Middle frontal gyrus (tissue), 1 donor: ENCODE measurements around the gene NFASC.

ENCODE experiments used
- DNase-seq: peaks from one replicate; pipeline ENCODE4 v3.0.0-alpha.2; 2015; ENCODE audit warnings: low spot score; ENCODE audit errors: extremely low spot score

NFASC gene

DNA sequence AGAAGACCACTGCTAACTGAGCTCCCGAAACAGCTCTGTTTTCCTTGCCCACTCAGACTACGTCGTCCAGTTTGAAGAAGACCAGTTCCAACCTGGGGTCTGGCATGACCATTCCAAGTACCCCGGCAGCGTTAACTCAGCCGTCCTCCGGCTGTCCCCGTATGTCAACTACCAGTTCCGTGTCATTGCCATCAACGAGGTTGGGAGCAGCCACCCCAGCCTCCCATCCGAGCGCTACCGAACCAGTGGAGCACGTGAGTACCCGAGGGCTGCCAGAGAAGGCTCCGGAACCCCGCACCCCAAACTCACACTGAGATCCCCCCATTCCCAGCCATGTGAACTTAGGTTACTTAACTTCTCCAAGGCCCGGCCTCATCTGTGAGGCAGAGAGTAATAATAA, 108.6 kb downstream of the NFASC start:
- no peak for DNase-seq

DNA sequence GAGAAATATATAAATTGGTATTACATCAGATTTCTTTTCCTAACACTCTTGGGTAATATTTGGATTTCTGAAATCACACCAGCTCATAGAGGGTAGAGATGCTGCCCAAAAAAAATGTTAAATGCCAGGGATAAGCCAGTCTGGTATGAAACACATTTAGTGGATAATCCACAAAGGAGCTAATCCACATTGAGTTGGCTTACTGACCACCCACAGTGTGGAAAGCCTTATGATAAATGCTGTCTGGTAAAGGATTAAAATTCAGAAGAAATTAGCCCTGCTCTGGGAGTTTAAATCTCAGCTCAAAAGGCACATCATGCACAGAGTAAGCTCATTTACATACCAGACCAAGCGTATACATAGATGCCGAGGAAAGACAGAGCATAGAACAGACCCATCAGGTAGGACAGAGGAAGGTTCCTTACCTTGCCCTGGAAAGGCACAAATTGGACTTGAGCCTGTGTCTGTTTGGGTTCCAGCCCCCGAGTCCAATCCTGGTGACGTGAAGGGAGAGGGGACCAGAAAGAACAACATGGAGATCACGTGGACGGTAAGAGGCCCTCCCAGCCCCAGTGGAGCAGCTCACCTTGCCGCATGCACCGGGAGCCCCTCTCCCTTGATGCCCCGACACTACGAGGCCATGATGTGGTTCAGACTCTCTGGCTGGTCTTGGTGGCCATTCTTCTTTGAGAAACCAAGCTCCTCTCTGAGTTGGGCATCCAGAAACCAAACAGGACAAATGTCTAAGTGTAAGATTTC, 109.4 kb downstream of the NFASC start:
- DNase-seq = no peak

DNA sequence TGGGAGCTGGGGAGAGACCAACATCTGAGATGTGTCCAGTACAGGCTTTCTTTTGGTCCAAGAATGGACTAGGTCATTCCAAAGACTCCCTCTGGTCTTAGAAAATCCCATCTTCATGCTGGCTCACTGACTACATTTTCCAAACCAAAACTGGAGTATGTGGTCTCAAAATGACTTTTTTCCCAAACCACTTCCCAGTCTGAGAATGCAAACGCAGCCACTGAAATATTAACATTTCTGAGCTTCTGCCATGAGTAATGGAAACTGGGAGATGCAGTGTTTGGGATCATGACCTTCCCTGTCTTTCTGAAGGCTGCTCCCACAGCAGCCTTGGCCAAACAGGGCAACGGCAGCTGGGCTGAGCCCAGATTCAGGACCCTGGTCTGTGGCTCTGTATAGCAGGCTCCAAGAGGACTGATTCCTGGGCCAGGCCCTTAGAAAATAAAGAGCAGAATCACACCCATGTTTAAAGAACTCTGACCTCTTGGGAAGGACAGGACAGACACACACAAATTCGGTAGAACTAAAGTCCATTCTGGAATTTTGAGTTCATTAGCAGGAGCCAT, 110.3 kb downstream of the NFASC start:
- no peak for DNase-seq

DNA sequence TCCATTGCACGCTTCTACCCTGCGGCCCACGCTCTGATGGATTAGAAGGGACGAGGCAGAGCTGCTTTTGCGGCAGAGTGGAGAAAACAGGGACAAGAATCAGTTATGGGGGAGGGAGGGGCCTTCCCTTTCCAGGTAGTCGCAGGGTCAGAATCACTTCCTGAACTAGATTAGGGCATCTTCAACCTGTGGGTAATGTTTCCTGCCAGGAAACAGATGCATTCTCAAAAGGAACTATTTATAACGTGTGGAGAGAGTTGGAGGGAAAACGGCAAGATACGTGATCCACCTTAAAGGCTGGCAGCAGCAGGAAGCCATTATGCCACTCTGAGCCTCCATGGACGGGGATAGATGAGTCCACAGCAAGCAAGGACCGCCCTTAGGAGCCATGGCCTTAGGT, 112.5 kb downstream of the NFASC start:
- DNase-seq = no peak

DNA sequence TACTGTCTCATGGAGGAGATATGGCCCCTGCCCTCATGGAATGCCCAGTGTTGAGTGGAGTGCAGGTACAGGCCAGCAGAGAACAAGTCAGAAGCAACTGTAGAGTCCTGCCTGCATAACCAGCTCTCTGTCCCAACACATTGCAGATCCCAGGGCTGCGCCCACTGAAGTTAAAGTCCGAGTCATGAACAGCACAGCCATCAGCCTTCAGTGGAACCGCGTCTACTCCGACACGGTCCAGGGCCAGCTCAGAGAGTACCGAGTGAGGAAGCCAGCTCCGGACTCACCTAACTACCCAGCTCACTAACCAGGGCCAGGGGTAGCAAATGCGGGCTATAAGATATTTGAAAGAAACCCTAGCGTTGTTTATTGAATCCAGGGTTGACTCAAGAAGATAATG, 113.2 kb downstream of the NFASC start:
- DNase-seq = no peak

DNA sequence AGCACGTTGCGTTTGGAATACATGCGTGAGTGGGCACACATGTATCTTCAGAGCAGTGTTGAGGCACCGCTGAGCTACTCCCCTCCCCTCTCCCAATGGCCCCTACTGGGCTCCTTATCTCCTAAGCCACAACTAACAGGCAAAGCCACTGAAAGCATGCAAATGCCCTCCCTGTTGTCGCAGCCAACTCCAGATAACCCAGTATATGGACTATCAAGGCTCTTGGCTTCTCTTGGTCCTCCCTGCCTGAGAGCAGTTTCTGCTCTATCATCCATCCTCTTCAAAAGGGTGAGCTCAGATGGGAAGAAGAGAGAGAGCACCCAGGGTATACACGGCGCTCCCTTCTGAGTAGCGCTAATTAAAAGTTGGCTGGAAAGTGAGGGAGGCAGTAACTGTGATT, 113.8 kb downstream of the NFASC start:
- DNase-seq = no peak

DNA sequence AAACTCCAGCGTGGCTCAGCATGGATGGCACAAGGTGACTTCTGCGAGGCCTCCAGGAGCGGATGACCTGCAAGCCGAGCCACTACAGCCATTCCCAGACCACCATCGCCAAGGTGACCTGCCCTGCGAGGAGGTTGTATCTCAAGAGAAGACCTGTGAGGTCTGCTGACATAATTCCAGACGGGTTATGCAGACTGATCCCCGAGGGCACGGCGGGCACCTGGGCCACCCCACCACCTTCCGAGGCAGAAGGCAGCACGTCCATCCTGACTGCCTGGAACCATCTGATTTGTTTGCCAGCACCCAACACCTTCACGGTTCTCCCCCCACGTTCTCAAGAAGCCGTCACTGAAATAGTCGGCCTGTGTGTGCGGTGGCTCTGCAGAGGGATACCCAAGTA, 115.5 kb downstream of the NFASC start:
- DNase-seq = no peak

DNA sequence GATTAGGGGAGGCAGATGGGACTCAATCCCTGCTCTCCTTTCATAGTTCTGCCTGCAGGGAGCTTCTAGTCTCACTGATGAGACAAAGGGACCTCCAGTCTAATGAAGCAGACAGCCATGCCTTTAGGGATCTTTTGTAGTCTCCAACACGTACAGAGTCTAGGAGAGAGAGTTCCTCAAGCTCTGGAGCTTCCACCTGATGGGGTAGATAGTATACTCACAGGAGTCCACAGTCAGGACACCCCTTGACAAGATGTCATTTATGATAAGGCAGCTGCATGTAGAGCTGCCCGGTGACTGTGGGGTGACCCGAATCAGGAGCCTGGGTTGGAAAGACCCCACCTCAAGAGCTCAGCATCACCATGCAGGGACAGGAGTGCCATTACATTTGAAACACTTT, 117.0 kb downstream of the NFASC start:
- DNase-seq = no peak

DNA sequence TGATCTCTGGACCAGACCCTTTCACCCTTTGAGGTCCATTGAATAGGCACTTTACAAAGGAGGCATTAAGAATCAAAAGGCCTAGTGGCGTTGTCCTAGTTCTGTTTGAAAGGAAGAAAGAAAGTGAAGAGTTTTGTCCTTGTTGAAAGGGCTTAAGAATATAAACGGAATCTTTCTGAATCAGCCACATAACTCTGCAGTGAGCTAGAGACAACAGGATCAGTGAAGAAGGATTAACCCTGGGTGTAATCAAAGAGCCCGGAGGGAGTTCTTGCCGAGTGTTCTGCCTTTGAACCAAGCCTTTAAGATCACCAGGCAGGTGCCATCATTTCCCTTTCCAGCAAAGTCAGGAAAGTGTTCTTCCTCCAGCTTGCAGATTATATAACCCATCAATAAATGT, 117.5 kb downstream of the NFASC start:
- no peak for DNase-seq

DNA sequence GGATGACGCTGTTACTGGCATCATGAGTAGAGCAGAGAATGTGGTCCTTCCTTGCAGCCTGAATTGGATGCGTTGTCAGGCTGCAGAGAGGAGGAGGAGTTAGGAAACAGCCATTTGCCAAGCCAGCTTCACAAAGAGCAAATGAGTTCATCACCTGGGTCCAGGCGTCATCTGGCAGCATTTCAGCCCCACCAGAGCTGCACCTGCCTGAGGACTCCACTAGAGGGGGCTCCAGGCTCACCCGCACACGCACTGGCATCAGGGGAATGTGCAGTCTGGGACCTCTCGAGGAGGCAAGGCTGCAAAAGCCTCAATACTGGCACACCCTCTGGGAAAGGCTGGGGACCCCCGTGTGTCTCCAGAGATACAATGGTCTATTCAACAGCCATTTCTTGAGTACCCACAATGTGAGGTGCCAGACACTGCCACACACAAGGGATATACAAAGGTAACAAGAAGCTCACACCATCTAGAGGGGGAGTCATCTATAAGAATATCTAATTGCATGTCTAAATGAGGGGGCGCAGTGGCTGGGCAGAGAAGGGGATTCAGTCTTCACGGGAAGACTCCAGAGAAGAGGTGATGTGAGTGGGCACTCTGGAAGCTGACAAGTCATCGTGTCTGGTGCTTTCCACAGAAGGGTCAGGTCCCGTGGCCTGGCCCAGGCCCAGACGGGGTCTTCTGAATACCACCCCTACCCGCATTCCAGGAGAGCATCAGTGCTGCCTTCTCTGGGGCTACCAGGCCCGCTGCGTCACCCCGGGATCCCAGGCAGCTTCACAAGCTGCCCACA, 118.8 kb downstream of the NFASC start:
- DNase-seq = peak; percentile 72

DNA sequence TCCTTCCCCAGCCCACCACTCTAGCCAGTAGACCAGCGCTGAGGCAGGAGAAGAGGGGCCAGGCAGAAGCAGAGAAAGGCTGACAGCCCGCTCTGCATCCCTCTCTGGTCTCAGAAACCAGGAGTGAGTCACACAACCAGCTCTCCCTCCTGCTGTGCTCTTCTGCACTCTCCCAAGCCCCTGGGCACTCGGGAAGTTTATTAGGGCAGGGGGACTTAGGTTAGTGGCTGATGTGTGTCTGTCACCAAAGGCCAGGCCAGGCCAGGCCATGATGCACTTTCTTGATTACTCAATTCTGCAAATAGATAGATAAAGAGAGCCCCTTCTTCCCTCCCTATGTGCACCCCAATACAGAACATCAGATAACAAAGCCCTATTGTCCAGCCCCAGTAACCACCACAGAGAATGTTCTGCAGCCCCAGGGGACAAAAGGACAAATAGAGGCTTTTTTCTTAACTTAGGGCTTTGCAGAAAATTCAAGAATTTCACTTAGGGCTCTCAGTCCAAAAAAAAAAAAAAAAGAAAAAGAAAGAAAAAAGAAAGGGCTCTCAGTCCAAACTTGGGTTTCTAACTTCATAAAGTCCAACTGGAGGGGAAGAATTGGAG, 119.5 kb downstream of the NFASC start:
- no peak for DNase-seq

DNA sequence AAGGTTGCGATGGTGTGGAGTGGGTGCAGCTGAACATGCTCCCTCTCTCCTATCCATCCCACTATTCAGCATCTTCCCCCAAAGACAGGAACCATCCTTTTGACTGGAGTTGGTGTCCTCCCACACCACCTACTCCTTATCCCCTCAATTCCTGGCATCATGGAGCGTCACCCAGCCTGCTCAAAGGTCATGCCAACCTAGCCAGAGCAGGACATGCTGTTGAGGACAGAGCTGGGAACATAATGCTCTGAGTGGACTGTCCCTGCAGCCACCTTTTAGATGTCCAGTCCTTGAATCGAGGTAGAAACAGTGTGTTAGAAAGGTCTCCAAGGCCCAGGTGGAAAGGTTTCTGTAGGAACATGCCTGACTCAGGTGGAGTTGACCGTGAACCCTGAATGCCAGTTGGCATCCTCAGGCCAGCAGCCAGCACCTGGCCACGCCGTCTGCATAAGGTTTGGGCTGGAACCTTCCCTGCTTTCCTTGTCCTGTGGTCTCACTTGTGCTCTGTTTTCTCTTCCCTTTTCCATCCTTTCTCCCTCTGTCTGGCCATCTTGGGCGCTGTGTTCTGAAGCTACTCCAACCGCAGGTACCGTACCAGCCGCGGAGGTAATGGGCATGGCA, 120.2 kb downstream of the NFASC start:
- DNase-seq = no peak

DNA sequence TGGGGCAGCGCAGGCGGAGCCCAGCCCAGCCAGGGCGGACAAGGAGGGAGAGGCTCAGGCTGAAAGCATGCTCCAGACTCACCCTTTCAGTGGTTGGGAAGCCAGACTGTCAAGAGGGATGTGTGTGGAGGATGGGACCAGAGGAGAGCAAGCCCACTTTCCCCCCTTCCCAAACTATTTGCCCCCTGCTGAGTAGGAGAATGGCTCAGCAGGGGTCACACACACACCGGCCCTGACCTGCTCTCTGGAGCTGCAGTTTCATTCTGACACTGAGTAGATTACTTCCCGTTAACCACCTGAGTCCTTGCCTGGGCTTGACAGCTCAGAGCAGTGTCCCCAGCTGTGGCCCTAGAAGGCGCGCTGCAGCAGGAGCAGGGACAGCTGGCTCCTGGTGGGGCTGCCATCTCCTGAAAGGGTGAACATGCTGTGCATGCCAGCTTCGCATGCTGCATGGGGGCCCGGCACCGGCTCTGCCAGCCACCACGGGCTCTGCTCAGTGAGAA, 120.7 kb downstream of the NFASC start:
- DNase-seq = no peak

DNA sequence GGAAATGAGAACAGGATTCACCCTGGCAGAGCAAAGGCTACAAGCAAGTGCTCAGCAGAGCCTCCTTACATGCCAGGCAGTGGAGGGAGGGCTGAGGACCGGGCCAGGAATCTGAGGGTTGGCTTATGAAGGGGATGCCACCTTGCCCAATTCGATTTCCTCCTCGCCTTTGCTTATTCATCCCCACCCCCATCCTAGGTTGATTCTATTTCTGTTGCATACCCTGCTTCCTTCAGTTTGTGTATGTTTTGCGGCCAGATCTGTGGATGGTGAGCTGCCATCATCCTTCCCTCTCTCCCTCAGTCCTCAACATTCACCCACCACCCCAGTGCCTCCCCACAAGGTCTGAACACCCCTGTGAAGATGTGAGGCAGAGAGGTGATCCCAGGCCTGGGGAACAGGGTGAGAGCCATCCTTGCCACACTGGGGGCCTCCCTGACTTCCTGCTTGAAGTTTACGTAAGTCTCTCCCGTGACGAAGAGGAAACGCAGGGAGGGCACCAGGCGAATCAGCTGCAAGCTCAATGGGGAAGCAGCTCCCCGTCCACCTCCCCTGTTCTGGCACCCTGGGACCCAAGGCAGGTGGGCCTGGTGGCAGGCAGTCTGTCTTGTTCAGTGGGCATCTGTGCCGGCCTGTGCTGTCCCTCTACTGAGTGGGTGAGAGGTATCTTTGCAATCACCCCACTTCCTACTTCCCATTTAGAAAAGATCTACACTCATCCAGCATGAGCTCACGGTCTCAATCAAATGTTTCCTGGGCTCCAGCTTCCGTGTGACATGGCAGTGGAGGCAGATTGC, 121.7 kb downstream of the NFASC start:
- no peak for DNase-seq

DNA sequence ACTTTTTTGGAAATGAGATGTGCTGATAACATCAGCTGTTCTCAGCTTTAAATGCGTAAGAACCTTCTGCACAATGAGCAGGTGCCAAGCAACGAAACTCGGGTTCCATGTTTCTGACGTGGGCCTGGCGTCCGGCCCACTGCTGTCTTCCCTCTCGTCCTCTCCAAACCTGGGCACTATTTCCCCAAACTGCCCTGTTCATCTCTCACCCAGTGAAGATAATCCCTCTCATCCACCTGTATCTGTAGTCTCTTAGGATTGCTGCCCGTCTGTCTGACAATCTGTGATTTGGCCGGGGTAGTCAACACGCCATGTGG, 122.3 kb downstream of the NFASC start:
- DNase-seq = no peak

DNA sequence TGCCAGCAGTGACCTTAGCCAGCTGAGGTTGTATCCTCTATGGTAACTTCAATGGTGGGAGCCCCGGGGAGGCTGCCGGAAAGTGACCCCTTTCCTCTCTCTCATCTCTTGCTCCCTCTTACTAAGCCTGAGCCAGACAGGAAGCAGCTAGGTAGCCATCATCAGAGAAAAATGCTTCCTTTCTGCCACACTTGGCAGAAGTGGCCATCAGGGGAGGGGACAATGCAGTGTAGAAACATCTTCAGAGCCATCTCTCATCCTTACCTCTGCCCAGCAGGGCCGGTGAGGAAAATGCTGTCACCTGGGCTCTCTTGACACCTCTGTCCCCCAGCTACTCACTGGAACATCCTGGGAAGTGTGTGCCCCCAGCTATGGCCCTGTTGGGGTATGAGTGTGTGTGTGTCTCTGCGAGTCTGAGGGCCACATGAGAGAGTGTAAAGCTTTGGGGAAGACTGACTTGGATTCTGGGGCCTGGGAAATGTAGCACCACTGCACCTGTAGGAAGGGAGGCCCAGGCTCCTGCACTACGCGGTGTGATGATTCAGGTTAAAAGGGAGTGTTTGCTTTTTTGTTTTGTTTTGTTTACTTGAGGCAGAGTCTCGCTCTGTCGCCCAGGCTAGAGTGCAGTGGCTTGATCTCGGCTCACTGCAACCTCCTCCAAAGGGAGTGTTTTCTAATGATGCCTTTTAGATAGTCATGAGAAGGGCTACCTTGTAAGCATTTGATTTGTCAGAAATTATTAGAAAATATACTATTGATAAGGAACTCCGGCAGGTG, 123.6 kb downstream of the NFASC start:
- DNase-seq = no peak

DNA sequence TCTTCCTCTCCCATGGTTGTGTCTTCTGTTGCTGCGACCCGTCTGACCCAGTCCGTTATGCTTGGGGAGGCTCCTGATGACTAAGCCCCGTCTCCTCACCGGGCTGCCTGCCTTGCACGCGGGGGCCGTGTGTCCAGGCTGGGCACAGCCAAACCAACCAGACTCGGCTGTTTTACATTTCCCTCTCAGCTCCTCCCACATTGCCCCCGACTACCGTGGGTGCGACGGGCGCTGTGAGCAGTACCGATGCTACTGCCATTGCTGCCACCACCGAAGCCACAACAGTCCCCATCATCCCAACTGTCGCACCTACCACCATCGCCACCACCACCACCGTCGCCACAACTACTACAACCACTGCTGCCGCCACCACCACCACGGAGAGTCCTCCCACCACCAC, 126.3 kb downstream of the NFASC start:
- DNase-seq = no peak

DNA sequence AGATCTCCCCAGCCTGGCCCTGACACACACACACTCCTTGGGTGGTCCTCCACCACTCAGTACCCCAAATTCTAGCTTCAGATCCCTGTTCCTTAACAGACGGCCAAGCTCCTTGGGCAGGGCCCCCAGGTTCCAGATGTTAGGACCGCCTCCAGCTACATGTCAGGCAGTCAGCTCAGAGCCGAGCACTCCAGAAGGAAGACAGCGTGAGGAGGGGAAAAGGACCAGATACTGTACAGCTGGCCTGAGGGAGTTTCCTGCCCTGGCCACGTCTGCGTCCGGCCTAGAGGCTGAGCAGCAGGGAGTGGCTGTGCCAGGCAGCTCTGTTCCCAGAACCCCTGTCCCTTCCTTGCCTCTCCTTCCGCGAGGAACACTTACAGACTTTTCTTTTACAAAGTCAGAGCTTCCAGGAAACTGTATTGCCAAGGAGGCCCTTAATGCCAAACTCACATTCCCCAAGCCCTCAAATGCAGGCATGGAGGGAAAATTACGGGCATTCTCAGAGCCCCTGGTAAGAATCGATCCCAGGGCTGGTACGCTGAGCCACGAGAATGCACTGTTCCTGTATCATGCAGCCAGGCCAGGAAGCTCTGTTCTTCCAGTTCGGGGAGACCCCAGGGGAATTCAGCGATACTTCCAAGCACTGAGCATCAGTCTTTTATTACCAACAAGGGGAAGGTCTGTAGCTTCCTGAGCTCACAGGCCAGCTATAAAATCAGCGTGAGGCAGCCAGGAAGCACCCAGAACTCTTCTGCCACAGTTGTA, 127.1 kb downstream of the NFASC start:
- no peak for DNase-seq

DNA sequence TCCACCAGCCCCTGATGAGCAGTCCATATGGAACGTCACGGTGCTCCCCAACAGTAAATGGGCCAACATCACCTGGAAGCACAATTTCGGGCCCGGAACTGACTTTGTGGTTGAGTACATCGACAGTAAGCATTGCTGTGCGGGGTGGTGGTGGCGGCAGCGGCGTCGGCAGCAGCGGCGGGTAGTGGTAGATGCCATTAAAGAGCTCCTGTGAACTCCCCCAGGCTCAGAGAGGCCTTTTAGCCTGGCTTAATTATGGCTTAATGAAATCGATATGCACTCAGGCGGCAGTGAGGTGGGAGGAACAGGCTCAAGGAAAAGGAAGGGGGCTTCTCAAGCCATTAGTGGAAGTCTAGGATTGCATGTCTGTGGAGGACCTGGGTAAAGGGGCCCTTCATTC, 130.5 kb downstream of the NFASC start:
- DNase-seq = no peak
